Globus pallidus (tissue), 1 donor: ENCODE measurements around the gene SWT1.

ENCODE experiments used
- DNase-seq: peaks from one replicate; pipeline ENCODE4 v3.0.0-alpha.2; 2015; ENCODE audit warnings: low spot score

Gene SWT1, protein sequence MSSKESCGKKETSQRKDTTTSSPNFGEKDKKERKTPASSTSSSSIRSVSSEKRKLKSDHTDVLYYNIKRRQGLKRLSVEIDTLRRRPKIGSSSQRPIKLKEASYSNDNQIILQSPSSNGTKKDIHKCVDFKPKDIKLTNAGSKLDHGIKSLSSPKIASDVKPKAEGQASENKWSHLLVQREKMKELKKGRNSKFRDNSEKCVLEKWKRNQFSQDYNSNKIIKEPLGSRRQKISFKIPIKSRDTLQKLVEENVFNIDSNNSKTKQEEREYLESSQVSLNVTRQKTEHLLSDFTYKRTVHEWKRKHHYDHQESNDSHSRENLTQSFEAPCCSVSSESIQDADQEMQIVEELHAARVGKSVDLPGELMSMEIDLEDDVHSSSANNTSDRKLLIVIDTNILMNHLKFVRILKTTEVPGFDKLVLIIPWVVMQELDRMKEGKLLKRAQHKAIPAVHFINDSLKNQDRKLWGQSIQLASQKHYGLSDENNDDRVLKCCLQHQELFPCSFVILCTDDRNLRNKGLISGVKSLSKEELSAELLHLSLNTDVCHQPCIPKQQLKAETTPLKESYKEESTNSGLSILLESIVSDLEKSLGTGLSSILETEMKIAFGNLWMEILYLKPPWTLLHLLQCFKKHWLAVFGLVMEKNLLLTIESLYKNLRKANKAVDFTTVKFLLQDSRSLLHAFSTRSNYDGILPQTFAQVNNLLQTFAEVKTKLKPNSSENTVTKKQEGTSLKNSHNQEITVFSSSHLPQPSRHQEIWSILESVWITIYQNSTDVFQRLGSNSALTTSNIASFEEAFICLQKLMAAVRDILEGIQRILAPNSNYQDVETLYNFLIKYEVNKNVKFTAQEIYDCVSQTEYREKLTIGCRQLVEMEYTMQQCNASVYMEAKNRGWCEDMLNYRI

DNA sequence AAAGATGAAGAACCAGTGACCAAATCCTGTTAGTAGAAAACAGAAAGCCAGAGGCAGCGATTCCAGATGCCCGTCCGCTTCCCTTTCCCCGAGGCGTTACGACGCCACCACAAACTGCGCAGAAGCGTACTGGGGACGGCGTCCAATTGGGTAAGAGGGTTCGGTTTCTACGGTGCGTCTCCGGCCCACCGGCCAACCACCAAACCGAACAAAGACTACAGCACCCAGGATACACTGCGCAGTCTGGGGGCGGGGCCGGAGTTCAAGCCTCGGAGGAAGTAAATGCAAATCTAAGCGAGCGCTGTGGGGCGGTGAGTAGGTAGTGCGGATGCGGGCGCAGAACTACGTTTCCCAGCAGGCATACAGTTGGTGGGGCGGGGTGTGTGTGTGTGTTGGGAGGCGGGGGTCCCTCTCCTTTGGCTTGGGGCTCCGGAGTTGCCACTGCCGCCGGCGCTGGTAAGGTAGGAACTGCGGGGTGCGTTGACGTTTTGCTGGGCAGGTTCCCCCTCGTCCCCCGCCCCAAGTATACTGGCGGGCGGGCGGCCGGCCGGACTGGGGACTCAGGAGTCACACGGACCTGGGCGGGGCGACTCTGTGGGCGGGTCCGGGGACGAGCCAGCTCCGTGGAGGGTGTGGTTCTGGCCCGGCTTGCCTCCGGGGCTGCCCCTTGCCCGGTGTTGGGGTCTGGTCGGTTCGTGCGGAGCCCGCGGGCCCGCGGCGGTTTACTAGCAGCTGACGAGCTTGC lies at the start of gene SWT1, which contains the start of gene TRMT1L:
Gene SWT1, plus strand, starts transcription at position 314 of the 745 bp plus-strand sequence. CDS start 3,675 bp downstream, outside the sequence.
Gene TRMT1L, minus strand, starts transcription at position 100 of the 745 bp plus-strand sequence. CDS start 241 bp downstream, outside the sequence.
- DNase-seq: peak; percentile 100

DNA sequence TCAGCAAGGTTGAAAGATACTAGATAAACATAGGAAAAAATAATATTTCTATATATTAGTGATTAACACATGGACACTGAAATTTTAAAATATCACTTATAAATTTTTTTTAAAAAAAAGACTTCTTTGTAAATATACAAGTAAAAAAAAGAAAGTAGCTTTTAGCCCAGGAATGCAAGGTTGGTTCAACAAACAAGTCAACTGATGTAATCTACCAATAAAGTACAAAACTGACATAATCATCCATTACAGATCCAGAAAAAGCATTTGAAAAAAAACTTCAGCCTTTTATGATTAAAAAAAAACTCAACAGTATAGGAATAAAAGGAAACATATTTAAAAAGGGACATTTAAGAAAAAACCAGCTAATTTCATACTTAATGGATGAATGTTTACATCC lies 48.6 kb upstream of the SWT1 start:
- no peak for DNase-seq

DNA sequence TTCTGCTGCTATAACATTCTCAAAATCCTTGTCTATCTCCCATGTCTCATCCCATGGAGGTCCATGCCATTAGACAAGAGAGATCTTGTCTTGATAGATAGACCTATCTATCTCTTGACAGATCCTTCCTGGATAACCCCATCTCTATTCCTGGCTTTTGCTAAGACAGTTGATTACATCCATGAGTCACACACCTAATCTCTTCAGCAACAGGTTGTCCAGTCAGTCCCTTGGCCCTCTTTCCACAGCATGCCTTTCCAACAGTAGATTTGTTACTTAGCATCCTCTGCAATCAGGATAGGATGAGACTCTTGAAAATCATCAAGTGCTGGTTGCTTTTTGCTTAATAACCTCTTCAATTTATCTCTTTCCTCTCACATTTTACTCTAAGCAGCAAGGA lies 46.8 kb upstream of the SWT1 start:
- no peak for DNase-seq

DNA sequence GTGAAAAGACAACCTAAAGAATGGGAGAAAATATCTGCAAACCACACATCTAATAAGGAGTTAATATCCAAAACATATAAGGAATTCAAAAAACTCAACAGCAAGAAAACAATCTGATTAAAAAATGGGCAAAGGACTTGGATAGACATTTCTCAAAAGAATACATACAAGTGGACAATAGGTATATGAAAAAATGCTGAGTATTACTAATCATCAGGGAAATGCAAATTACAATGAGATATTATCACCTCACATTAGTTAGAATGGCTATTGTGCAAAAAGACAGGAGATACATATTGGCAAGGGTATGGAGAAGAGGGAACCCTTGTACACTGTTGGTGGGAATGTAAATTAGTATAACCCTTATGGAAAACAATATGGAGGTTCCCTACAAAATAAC lies 45.1 kb upstream of the SWT1 start:
- DNase-seq: no peak

- DNase-seq: no peak
Measured at GRCh38 chr1:185112356-185112755, 44.6 kb upstream of the SWT1 start.

GRCh38 chr1:185129708-185130107 lies 27.3 kb upstream of the SWT1 start:
- no peak for DNase-seq

GRCh38 chr1:185132534-185132933 lies 24.4 kb upstream of the SWT1 start:
- no peak for DNase-seq

GRCh38 chr1:185137896-185138545 lies 18.9 kb upstream of the SWT1 start:
- DNase-seq: no peak

GRCh38 chr1:185139246-185139645 lies 17.7 kb upstream of the SWT1 start:
- DNase-seq: no peak

DNA sequence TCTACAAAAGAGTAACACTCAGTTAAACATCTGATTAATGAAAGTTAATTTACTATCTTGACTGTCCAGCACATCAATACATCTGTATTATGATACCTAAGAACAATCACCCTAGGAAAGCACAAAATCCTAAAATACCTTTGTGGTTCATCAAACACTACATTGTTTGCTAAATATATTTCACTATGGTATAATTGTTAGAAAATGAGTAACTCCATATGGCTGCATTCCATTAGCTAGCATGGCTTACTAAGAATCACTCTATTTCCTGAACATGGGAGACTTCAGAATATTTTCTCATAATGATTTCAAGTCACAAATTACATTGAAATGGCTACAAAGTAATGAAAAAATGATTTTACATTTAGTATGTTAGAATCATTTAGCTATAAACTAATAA lies 12.7 kb upstream of the SWT1 start:
- no peak for DNase-seq

DNA sequence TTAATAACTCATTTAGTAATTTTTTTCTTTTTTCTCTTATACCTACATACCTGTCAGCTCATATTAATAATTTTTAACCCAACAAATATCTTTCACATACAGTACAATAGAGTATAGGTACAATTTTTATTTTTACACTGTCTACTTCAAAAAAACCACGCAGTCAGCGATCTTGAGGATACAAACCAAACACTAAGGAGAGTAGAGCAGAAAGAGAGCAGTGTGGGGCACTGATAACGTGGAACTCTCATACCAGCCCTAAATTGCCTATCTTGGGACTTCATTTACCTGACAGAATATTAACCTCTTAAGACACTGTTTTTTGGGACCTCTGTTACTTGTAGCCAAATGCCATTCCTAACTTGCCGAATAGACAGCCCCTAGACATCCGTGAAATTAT lies 5.8 kb upstream of the SWT1 start:
- no peak for DNase-seq

DNA sequence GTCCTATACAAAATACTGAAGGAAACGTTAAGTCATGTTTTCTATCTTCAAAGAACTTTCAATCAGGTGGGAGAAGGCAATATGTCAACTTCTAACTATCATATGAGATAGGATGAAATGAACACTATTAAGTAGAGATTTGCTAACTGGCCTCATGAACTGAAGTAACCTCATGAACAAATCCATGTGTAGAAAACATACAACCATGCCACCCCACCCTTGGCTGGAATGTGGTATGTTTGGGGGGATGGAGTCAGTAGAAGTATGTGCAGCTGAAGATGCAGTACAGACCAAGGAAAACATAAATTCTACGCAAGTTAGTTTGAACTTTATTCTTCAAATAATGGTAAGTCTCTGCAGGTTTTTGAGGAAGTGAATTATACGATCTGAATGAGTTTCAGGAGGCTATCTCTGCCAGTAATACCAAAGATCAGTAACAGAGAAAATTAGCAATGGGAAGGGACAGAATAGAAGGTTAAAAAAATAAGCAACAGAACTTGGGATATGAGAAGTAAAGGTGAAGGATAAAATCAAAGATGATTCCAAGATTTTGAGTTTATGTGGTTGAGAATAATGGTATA lies 4.7 kb upstream of the SWT1 start:
- no peak for DNase-seq

GRCh38 chr1:185154912-185155513 lies 2.0 kb upstream of the SWT1 start:
- DNase-seq: no peak

GRCh38 chr1:185155600-185156287 lies 1.2 kb upstream of the SWT1 start:
- DNase-seq: no peak

DNA sequence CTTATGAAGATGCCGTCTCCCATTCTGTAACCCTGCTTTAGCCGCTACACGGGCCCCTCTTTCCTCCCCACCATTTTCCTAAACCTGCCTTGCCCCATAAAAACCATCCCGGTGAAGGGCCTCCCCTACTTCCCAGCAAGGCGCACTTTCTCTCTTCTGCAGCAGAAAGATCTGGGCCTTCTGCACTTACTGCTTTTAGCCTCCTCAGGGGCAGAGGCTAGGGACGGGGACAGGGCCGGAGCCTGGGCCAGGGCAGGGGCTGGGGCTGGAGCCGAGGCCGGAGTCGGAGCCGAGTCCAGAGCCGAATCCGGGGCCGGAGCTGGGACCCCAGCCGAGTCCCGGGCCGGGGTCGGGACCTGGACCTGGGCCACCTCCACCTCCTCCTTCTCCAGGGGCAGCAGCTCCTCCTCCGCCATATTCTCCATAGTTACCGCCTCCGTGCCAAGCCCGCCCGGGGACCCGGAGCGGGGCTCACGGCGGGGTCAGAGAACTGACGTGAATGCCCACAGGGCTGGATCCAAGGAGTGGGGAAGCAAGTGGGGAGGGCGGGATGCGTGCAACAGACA lies 596 bp upstream of the SWT1 start:
- DNase-seq: no peak

- DNase-seq: peak; percentile 36
Measured at GRCh38 chr1:185157599-185158412, 839 bp downstream of the SWT1 start.

- DNase-seq: peak; percentile 14
Measured at GRCh38 chr1:185158800-185159199, 1.8 kb downstream of the SWT1 start.

GRCh38 chr1:185159966-185160365 lies 3.0 kb downstream of the SWT1 start:
- DNase-seq: no peak

DNA sequence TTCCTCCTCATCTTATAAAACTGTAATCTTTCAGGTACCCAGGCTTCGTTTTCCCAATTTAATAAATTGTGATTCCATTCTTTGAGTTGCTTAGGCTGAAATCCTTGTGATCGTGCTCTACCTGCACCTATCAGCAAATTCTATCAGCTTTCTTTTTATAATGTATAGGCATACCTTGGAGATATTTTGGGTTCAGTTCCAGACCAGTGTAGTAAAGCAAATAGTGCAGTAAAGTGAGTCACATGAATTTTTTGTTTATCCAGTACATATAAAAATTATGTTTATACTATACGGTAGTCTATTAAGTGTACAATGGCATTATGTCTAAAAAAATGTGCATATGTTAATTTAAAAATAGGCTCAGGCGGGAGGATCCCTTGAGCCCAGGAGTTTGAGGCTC lies 5.5 kb downstream of the SWT1 start:
- no peak for DNase-seq
